RWPE1 (cell line): ENCODE data around the gene FUT2.

Experiments
- CTCF ChIA-PET: fragments of 350-600 bp; sonication (Branson Sonifier 250); formaldehyde crosslinking; extraction: SDS; loops from one replicate; lab custom pipeline; 2021; lab: Yijun Ruan, JAX
- POLR2A ChIA-PET: fragments of 400-600 bp; formaldehyde crosslinking; extraction: SDS; loops from one replicate; lab custom pipeline; 2020; ENCODE audit warnings: antibody characterized with exemption; ENCODE audit not compliant: low non-redundant PET; lab: Yijun Ruan, JAX
- DNase-seq: peaks from one replicate; pipeline ENCODE4 v3.0.0; 2012; ENCODE audit warnings: low spot score
- H3K27ac ChIP-seq: fragments of 450-650 bp; 2 replicates; pipeline ENCODE4 v1.5.1; 2017
- TF ChIP-seq, protein P1 (sequence below): fragments of 450-650 bp; conservative IDR thresholded peaks from 2 replicates; pipeline ENCODE4 v1.5.1; 2017; ENCODE audit warnings: low read depth, mild to moderate bottlenecking

The FUT2 gene

DNA sequence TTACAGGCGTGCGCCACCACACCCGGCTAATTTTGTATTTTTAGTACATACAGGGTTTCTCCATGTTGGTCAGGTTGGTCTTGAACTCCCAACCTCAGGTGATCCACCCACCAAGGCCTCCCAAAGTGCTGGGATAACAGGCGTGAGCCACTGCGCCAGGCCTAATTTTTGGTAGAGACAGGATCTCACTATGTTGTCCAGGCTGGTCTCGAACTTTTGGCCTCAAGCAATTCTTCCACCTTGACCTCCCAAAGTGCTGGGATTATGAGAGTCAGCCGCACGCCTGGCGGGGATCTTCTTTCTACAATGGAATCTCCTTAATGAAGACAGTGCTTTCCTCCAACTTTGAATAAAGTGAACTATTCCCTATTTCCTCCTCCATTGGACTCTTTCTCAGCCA, 38.9 kb downstream of the FUT2 start:
- CTCF ChIA-PET: no interaction called here
- DNase-seq: no peak
- POLR2A ChIA-PET: no interaction called here
- H3K27ac ChIP-seq: no peak overlapping the region
- TF ChIP-seq, protein P1, sequence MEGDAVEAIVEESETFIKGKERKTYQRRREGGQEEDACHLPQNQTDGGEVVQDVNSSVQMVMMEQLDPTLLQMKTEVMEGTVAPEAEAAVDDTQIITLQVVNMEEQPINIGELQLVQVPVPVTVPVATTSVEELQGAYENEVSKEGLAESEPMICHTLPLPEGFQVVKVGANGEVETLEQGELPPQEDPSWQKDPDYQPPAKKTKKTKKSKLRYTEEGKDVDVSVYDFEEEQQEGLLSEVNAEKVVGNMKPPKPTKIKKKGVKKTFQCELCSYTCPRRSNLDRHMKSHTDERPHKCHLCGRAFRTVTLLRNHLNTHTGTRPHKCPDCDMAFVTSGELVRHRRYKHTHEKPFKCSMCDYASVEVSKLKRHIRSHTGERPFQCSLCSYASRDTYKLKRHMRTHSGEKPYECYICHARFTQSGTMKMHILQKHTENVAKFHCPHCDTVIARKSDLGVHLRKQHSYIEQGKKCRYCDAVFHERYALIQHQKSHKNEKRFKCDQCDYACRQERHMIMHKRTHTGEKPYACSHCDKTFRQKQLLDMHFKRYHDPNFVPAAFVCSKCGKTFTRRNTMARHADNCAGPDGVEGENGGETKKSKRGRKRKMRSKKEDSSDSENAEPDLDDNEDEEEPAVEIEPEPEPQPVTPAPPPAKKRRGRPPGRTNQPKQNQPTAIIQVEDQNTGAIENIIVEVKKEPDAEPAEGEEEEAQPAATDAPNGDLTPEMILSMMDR: no peak

DNA sequence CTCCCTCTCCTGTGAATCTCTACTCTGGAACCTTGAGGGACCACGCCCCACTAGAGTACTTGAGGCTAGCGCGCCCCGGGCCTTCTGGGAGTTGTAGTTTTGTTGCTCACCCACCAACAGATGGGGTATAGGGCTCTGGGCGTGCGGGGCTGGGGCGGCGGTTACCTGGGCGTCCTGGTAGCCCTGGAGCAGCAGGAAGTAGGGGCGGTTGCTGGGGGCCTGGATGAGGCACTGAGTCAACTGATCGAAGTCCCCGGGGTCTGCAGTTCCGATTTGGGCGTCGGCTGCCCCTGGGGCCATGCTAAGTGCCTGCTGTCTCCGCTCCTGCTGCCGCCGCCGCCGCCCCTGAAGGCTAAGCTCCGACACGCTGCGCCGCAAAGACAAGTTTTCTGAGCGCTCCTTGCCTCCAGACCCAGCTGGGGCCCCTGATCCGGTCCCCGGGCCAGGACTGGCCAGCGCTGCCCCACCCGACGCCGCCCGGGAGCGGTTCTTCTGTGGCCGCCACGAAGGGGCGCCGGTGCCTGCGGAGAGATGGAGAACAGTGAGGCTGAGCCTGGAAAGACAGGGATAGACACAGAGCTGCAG, 39.4 kb downstream of the FUT2 start:
- CTCF ChIA-PET: no interaction called here
- no peak overlapping the region for H3K27ac ChIP-seq
- TF ChIP-seq, protein P1: no peak
- DNase-seq: no peak
- POLR2A ChIA-PET: interaction anchor here (0.6 kb wide), 1 partner anchor 222 kb away, joined by 6 read pairs; no protein-coding TSS in a partner anchor

DNA sequence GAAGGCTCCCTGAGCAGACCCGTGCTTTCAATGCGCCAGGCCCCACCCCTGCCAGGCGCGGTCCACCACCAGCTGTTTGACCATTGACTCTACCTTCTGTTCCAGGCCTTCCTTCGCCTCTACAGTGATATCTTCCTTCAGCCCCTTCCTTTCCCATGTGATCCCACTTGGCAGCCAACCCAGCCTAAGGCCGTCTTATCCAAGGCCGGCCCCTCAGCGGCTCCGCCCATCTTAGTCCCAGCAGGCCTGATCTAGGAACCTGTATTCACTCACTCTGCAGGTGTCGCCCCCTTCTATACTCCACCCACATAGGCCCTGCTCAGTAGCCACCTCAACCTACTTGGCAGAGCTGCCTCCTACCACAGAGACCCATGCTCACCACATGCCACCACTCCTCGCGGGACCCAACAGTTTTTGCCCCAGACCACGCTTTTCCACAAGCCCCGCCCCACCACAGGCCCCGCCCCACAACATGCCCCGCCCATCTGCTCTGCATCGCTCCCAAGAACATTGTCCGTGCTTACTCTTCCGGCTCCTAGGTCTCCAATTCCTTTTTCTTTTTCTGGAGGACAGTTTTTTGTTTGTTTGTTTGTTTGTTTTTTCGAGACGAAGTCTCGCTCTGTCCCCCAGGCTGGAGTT, 41.7 kb downstream of the FUT2 start:
- CTCF ChIA-PET: interaction anchor here (0.6 kb wide), 1 partner anchor 81 kb away, joined by 5 read pairs; no protein-coding TSS in a partner anchor

DNA sequence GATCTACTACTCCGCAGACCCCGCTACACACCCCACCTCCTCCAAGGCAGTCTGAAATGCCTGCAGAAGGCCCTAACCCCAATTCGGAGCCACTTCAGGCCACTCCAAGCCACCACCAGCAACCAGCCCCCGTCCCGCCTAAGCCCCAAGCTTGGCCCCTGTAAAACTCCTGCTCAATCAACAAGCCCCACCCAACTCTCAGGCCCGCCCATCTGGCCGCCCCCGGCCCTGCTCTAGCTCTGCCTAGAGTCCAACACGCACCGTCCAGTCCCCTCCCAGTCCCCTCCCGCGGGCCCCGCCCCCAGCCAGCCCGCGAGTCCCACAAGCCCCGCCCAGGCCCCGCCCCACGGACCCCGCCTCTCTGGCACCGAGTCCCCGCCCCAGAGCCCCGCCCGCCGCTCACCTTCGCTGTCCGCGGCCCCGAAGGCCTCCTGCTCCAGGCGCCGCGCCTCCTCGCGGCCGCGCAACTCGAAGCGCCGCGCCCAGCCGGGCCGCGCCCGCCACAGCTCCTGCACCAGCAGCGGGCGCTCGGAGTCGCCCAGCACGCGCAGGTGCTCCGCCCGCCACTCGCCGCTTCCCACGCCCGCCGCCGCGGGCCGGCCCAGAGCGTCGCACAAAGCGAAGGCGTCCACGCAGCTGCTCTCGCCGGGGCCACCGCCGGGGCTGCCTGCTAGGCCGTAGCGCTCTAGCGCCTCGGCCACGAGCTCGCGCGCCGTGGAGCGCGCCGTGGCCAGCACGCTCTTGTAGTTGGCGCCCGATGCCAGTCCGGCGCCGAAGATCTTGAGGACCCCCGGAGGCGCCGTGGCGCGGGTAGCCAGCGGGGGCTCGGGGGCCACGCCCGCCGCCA, 43.0 kb downstream of the FUT2 start:
- TF ChIP-seq, protein P1: peak; percentile 67
- peak; percentile 96 for DNase-seq
- H3K27ac ChIP-seq: peak overlapping the region; percentile 79
- POLR2A ChIA-PET: interaction anchor here (1.4 kb wide), 1 partner anchor 25 kb away, joined by 3 read pairs; no protein-coding TSS in a partner anchor
- CTCF ChIA-PET: interaction anchor here (0.5 to 1.7 kb wide), 14 partner anchors 18 to 808 kb away, joined by 3 to 8 read pairs (median 3); partner anchors contain the start of genes CA11 and HSD17B14

More for the DNA sequence above, 41.7 kb downstream of the FUT2 start:
- POLR2A ChIA-PET: no interaction called here
- TF ChIP-seq, protein P1: no peak
- no peak for DNase-seq
- H3K27ac ChIP-seq: peak overlapping the region; percentile 79

DNA sequence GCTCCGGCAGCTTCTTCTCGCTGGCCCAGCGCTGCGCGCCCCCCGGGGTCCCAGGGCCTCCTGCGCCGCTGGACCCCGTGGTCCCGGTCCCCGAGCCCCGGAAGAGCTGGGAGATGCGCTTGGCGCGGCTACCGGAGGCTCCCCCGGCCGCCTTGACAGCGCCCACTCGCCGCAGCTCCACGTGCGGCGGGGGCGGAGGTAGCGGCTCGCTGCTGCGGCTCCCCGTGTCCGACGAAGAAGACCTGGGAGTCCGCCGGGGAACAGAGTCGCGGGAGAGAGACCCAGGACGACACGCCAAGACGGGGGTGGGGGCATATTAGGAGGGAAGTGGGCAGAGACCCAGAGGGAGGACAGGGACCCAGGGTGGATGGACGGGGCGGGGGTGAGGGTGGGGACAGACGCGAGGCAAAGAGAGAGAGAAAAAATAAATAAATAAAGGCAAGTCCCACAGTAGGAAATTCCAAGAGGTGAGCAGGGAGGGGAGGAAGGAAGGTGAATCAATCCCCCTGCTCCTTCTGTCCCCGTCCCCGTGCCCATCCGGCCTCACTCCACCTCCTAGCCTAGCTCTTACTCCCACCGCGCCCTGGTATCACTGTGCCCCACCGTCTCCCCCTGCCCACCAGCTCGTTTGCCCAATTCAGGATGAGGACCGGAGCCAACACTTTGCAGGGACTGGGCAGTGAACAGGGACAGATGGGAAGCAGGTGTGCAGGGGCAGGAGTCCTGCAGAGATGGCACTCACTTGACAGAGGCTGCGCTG, 43.8 kb downstream of the FUT2 start:
- DNase-seq: no peak
- ChIA-PET POLR2A (interaction anchor here (1.4 kb wide), 1 partner anchor 25 kb away, joined by 3 read pairs; no protein-coding TSS in a partner anchor), CTCF (interaction anchor here (0.5 to 1.7 kb wide), 14 partner anchors 19 to 166 kb away, joined by 3 to 8 read pairs (median 3); partner anchors contain the start of genes CA11 and HSD17B14)
- TF ChIP-seq, protein P1: no peak
- peak overlapping the region; percentile 79 for H3K27ac ChIP-seq
